ENCODE results near the gene SPOCK2. TPM values are rescaled to one million over a fixed set of nuclear protein-coding genes. Genes with fewer than 3 reads are reported as not detected.

Gene SPOCK2
- total RNA-seq, 1 experiment from 2014 or later = 1.1 TPM

GRCh38 chr10:72121389-72121788 lies 33.0 kb upstream of the SPOCK2 start:
- Histone ChIP-seq H3K4me3 (replicated peaks in 1 of 2; ENCODE audit: low read depth in 1 of 2, low read length in 2 of 2) (no peak overlapping the region), H3K27ac (ENCODE audit: low read depth, low read length) (no peak overlapping the region), H3K4me1 (ENCODE audit: control insufficient read depth in 1 of 2, insufficient read depth in 2 of 2, low read length in 2 of 2) (no peaks in the 10 kb centered on the region), H3K9me2 (ENCODE audit: insufficient read depth) (no peaks in the 10 kb centered on the region), H4K20me1 (ENCODE audit: insufficient read depth) (no peaks in the 10 kb centered on the region), H3K79me2 (ENCODE audit: insufficient read depth, low read length) (no peaks in the 10 kb centered on the region), H2AFZ (ENCODE audit: low read depth, low read length, poor library complexity, severe bottlenecking) (no peak overlapping the region), H3K9ac (ENCODE audit: low read length) (no peak overlapping the region), H3K36me3 (ENCODE audit: control insufficient read depth in 1 of 2, insufficient read depth in 2 of 2, low read length in 2 of 2) (no peaks in the 10 kb centered on the region), H3K9me3 (ENCODE audit: control insufficient read depth in 1 of 2, insufficient read depth in 1 of 2, low read depth in 1 of 2, low read length in 2 of 2) (no peaks in the 10 kb centered on the region), H3K27me3 (ENCODE audit: insufficient read depth, low read length) (no peaks in the 10 kb centered on the region), H3K4me2 (ENCODE audit: low read length) (no peak overlapping the region)
- ChIA-PET POLR2A (no interaction called here), RAD21 (ENCODE audit: low non-redundant PET in 1 of 2, low total read pairs in 2 of 2, uncharacterized antibody in 2 of 2, unreplicated experiment in 2 of 2) (no interaction called here), CTCF (no interaction called here)
- TF ChIP-seq EGR1 (IDR thresholded peaks at IDR 0.05; ENCODE audit: low read depth) = no peak
- TF ChIP-seq TCF7L2 (IDR thresholded peaks at IDR 0.05; ENCODE audit: borderline replicate concordance, extremely low read depth, insufficient read depth, insufficient read length) = no peak
- TF ChIP-seq ZNF274 (IDR thresholded peaks at IDR 0.05; ENCODE audit: low read depth, low read length) = no peak
- TF ChIP-seq ZFX (IDR thresholded peaks at IDR 0.05) = no peak
- TF ChIP-seq EZH2 (IDR thresholded peaks at IDR 0.05) = no peak
- TF ChIP-seq ATF3 (IDR thresholded peaks at IDR 0.05) = no peak
- TF ChIP-seq SP1 (IDR thresholded peaks at IDR 0.05; ENCODE audit: low read depth) = no peak
- TF ChIP-seq CBX3 (IDR thresholded peaks at IDR 0.05; ENCODE audit: low read depth) = no peak
- no peak for TF ChIP-seq CEBPB (IDR thresholded peaks at IDR 0.05; ENCODE audit: low read depth)
- TF ChIP-seq ELF1 (IDR thresholded peaks at IDR 0.05; ENCODE audit: borderline replicate concordance, low read depth) = no peak
- TF ChIP-seq JUND (IDR thresholded peaks at IDR 0.05) = no peak
- TF ChIP-seq REST (IDR thresholded peaks at IDR 0.05; ENCODE audit: low read depth) = no peak
- no peak for TF ChIP-seq ZBTB33 (IDR thresholded peaks at IDR 0.05; ENCODE audit: extremely low read depth, insufficient replicate concordance, low read length)
- TF ChIP-seq, protein P1, sequence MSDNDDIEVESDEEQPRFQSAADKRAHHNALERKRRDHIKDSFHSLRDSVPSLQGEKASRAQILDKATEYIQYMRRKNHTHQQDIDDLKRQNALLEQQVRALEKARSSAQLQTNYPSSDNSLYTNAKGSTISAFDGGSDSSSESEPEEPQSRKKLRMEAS (IDR thresholded peaks at IDR 0.05) = no peak
- no peak for TF ChIP-seq SRF (IDR thresholded peaks at IDR 0.05; ENCODE audit: low read depth)
- no peak for TF ChIP-seq RAD21 (IDR thresholded peaks at IDR 0.05; ENCODE audit: low read depth)
- TF ChIP-seq YY1 (IDR thresholded peaks at IDR 0.05; ENCODE audit: extremely low read depth, insufficient replicate concordance, low read depth, low read length) = no peak
- no peak for ATAC-seq
- no peak for DNase-seq (ENCODE audit: low read depth, low spot score)
- intact Hi-C loops (cut with micrococcal nuclease) = no loop called here
- no TSS peak for BruUV-seq (replicated peaks)
